Breast epithelium (tissue), 3 donors: Measurements from ENCODE around the gene MROH2A.
"Not testable (repeated sequence)": the region's sequence is repeated elsewhere in the genome, so short reads cannot be mapped to it uniquely, and the experiment has no call there.

Experiments used
- POLR2A ChIP-seq: fragments of 450-650 bp; IDR thresholded peaks from one replicate; pipeline ENCODE4 v1.6.1; 2016; ENCODE audit warnings: antibody characterized with exemption, mild to moderate bottlenecking, moderate library complexity
- POLR2AphosphoS5 ChIP-seq, 3 donors: sonication (generic); formaldehyde crosslinking; IDR thresholded peaks; one replicate each; pipeline ENCODE4 v1.6.1; 2017; ENCODE audit warnings: antibody characterized with exemption in 3 of 3
- TF ChIP-seq, protein P1 (sequence below), 3 donors: fragments of 450-650 bp; IDR thresholded peaks; one replicate each; pipeline ENCODE4 v1.5.1; 2016 to 2017; ENCODE audit warnings: antibody characterized with exemption in 3 of 3, mild to moderate bottlenecking in 3 of 3, moderate library complexity in 3 of 3

DNA sequence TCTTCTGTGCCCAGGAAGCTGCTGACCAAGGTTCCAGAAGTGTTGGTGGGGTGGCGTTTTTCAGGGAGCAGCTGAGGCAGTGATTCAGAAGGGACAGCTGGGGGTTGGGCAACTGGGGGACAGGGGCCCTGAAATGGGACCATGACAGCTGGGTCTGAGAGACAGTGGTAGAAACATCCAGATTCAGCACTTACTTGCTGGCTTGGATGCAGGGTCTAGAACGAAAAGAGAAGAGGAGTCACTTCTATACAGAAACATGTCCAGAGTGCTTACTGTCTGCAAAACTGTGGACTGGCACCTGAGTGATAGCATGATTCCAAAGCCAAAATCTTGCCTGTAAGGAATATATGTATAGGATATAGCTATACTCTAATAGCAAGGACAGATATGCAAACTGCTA, 32.3 kb upstream of the MROH2A start:
- TF ChIP-seq, protein P1, sequence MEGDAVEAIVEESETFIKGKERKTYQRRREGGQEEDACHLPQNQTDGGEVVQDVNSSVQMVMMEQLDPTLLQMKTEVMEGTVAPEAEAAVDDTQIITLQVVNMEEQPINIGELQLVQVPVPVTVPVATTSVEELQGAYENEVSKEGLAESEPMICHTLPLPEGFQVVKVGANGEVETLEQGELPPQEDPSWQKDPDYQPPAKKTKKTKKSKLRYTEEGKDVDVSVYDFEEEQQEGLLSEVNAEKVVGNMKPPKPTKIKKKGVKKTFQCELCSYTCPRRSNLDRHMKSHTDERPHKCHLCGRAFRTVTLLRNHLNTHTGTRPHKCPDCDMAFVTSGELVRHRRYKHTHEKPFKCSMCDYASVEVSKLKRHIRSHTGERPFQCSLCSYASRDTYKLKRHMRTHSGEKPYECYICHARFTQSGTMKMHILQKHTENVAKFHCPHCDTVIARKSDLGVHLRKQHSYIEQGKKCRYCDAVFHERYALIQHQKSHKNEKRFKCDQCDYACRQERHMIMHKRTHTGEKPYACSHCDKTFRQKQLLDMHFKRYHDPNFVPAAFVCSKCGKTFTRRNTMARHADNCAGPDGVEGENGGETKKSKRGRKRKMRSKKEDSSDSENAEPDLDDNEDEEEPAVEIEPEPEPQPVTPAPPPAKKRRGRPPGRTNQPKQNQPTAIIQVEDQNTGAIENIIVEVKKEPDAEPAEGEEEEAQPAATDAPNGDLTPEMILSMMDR (IDR thresholded peaks at IDR 0.05), result not testable (repeated sequence)
- TF ChIP-seq POLR2A; POLR2AphosphoS5 (IDR thresholded peaks at IDR 0.05): not testable (repeated sequence)
